PFSK-1 (cell line): ENCODE measurements around the gene CHD6.

Experiments used
- FOXP2 ChIP-seq: optimal IDR thresholded peaks from 2 replicates; pipeline ENCODE3; 2011; ENCODE audit warnings: borderline replicate concordance, control low read depth, inconsistent platforms; ENCODE audit not compliant: insufficient read depth; ENCODE audit errors: extremely low read length, extremely low read depth
- POLR2AphosphoS5 ChIP-seq: IDR thresholded peaks from 2 replicates; pipeline ENCODE4 v1.6.1; 2012; ENCODE audit warnings: low read depth, mild to moderate bottlenecking, control low read depth, low read length, moderate library complexity
- REST ChIP-seq, 2 experiments: IDR thresholded peaks; 2 replicates each; pipeline versions ENCODE4 v1.6.1 to v1.8.0; 2011 to 2012; ENCODE audit warnings: low read depth in 2 of 2, low read length in 2 of 2, control low read depth in 1 of 2, inconsistent platforms in 1 of 2, mild to moderate bottlenecking in 1 of 2, moderate library complexity in 1 of 2; ENCODE audit not compliant: insufficient read depth in 1 of 2
- SIN3A ChIP-seq: IDR thresholded peaks from 2 replicates; pipeline ENCODE4 v1.6.1; 2012; ENCODE audit warnings: mild to moderate bottlenecking, low read length, moderate library complexity, borderline replicate concordance; ENCODE audit not compliant: insufficient read depth
- TAF1 ChIP-seq: IDR thresholded peaks from 2 replicates; pipeline ENCODE4 v1.6.1; 2012; ENCODE audit warnings: low read length, control low read depth, borderline replicate concordance; ENCODE audit not compliant: insufficient read depth

The CHD6 gene

GRCh38 chr20:41392871-41393704 lies 225.1 kb downstream of the CHD6 start:
- no peak for TF ChIP-seq POLR2AphosphoS5

GRCh38 chr20:41392295-41392694 lies 225.9 kb downstream of the CHD6 start:
- TF ChIP-seq POLR2AphosphoS5 (no peak), SIN3A (no peak), FOXP2 (no peak), REST (IDR thresholded peaks at IDR 0.05; ENCODE audit: insufficient read depth in 1 of 2, low read depth in 2 of 2, low read length in 2 of 2) (no peak), TAF1 (no peak)

- no peak for TF ChIP-seq FOXP2
- no peak for TF ChIP-seq SIN3A
- no peak for TF ChIP-seq POLR2AphosphoS5
Observed at GRCh38 chr20:41391587-41392001, 226.6 kb downstream of the CHD6 start.

GRCh38 chr20:41390889-41391288 lies 227.3 kb downstream of the CHD6 start:
- TF ChIP-seq TAF1 (no peak), POLR2AphosphoS5 (no peak), SIN3A (no peak), FOXP2 (no peak), REST (IDR thresholded peaks at IDR 0.05; ENCODE audit: insufficient read depth in 1 of 2, low read depth in 2 of 2, low read length in 2 of 2) (no peak)

- TF ChIP-seq SIN3A: no peak
- no peak for TF ChIP-seq POLR2AphosphoS5
- no peak for TF ChIP-seq FOXP2
- no peak for TF ChIP-seq REST (IDR thresholded peaks at IDR 0.05; ENCODE audit: insufficient read depth in 1 of 2, low read depth in 2 of 2, low read length in 2 of 2)
- no peak for TF ChIP-seq TAF1
Observed at GRCh38 chr20:41387444-41387851, 230.7 kb downstream of the CHD6 start.

GRCh38 chr20:41386502-41387427 lies 231.4 kb downstream of the CHD6 start:
- TF ChIP-seq POLR2AphosphoS5 (no peak), TAF1 (no peak), REST (IDR thresholded peaks at IDR 0.05; ENCODE audit: insufficient read depth in 1 of 2, low read depth in 2 of 2, low read length in 2 of 2) (no peak), FOXP2 (no peak)
